K562 (cell line): ENCODE results near the gene FAM20C. TPM values are rescaled to one million over a fixed set of nuclear protein-coding genes. Genes with fewer than 3 reads are reported as not detected.

Experiments
- ATAC-seq: fragments of 200-7000 bp; cut with Tn5 transposase; 3 replicates; pipeline ENCODE4 v1.9.1; 2020; ENCODE audit warnings: moderate library complexity
- BruUV-seq: library from RNA; stranded (reverse); fragments of 400-500 nt; replicated peaks from 2 replicates; lab custom pipeline; 2021; lab: Mats Ljungman, UMichigan
- CTCF ChIA-PET: fragments of 300-600 bp; formaldehyde crosslinking; extraction: SDS; loops from one replicate; lab custom pipeline; 2021; ENCODE audit warnings: low intra/inter-chr PET ratio; lab: Yijun Ruan, JAX
- POLR2A ChIA-PET: fragments of 300-600, 350-650 bp; sonication (Branson Sonifier 250); formaldehyde crosslinking; extraction: SDS; loops from one replicate; lab custom pipeline; 2021; ENCODE audit warnings: antibody characterized with exemption, inconsistent platforms; lab: Yijun Ruan, JAX
- DNase-seq, 4 experiments: peaks; one replicate each; pipeline versions ENCODE4 v3.0.0 to v3.0.0-alpha.2; 2011 to 2018; ENCODE audit warnings: low spot score in 3 of 4, mixed read lengths in 3 of 4; ENCODE audit errors: extremely low read depth in 1 of 4
- FAIRE-seq: peaks from 2 replicates; lab custom pipeline; 2011; peaks lifted over from hg19 to GRCh38; lab: Jason Lieb, UNC
- H2AFZ ChIP-seq: 2 replicates; pipeline ENCODE4 v1.6.0; 2011; ENCODE audit warnings: low read depth, low read length, control low read depth, inconsistent platforms
- H3K27ac ChIP-seq: fragments of 200-600 bp; 3 replicates; pipeline ENCODE4 v1.8.0; 2011; ENCODE audit warnings: low read depth, mild to moderate bottlenecking, control low read depth, inconsistent platforms, low read length, moderate library complexity, mixed read lengths; ENCODE audit errors: extremely low read depth
- H3K27me3 ChIP-seq, 2 experiments: fragments of 300-600 bp in 1 of 2; 2 replicates in 1 of 2; 3 replicates in 1 of 2; pipeline versions ENCODE4 v1.6.0 to v1.8.0; 2011; ENCODE audit warnings: inconsistent platforms in 2 of 2, low read length in 2 of 2, mild to moderate bottlenecking in 1 of 2, mixed read lengths in 1 of 2, moderate library complexity in 1 of 2; ENCODE audit not compliant: control insufficient read depth in 2 of 2, insufficient read depth in 2 of 2
- H3K36me3 ChIP-seq: fragments of 300-600 bp; 3 replicates; pipeline ENCODE4 v1.8.0; 2011; ENCODE audit warnings: mild to moderate bottlenecking, low read length, inconsistent platforms; ENCODE audit not compliant: control insufficient read depth, insufficient read depth
- H3K4me1 ChIP-seq, 2 experiments: fragments of 200-600 bp in 1 of 2; replicated peaks in 1 of 2; 2 replicates in 1 of 2; 3 replicates in 1 of 2; pipeline versions ENCODE4 v1.5.1 to v1.8.0; 2011; ENCODE audit warnings: inconsistent platforms in 2 of 2, low read length in 2 of 2, mild to moderate bottlenecking in 1 of 2, mixed read lengths in 1 of 2, moderate library complexity in 1 of 2; ENCODE audit not compliant: control insufficient read depth in 2 of 2, insufficient read depth in 2 of 2
- H3K4me2 ChIP-seq: 2 replicates; pipeline ENCODE4 v1.6.1; 2011; ENCODE audit warnings: low read length, control low read depth, inconsistent platforms, mixed read lengths; ENCODE audit not compliant: insufficient read depth
- H3K4me3 ChIP-seq: fragments of 200-600 bp; sonication (generic), shearing (Covaris generic); 2 replicates; pipeline ENCODE4 v1.5.1; 2016; ENCODE audit warnings: control low read depth, inconsistent platforms
- H3K79me2 ChIP-seq: fragments of 200-600 bp; 3 replicates; pipeline ENCODE4 v1.8.0; 2011; ENCODE audit warnings: low read length, inconsistent platforms; ENCODE audit not compliant: control insufficient read depth, insufficient read depth
- H3K9ac ChIP-seq, 2 experiments: 2 replicates each; pipeline versions ENCODE4 v1.6.0 to v1.6.1; 2011; ENCODE audit warnings: low read depth in 2 of 2, low read length in 2 of 2, control low read depth in 1 of 2, inconsistent platforms in 1 of 2, mild to moderate bottlenecking in 1 of 2, mixed read lengths in 1 of 2; ENCODE audit not compliant: insufficient read depth in 1 of 2
- H3K9me1 ChIP-seq: one replicate; pipeline ENCODE4 v1.6.0; 2011; ENCODE audit warnings: inconsistent platforms, mild to moderate bottlenecking, low read length, moderate library complexity; ENCODE audit not compliant: control insufficient read depth, insufficient read depth
- H3K9me3 ChIP-seq: replicated peaks from 2 replicates; pipeline ENCODE4 v1.5.1; 2011; ENCODE audit warnings: low read depth, low read length, inconsistent platforms; ENCODE audit not compliant: control insufficient read depth, insufficient read depth
- H4K20me1 ChIP-seq: replicated peaks from 2 replicates; pipeline ENCODE4 v1.6.1; 2011; ENCODE audit warnings: low read length, inconsistent platforms, mixed read lengths; ENCODE audit not compliant: control insufficient read depth, insufficient read depth
- HDAC6 ChIP-seq: IDR thresholded peaks from 2 replicates; pipeline ENCODE4 v1.6.1; 2012; ENCODE audit warnings: low read depth, mild to moderate bottlenecking, control low read depth, inconsistent platforms, low read length, moderate library complexity
- HDAC8 ChIP-seq: fragments of 450-650 bp; IDR thresholded peaks from 2 replicates; pipeline ENCODE4 v1.6.1; 2016; ENCODE audit warnings: mild to moderate bottlenecking, missing genetic modification characterization, moderate library complexity, missing compliant biosample characterization
- ILK ChIP-seq: fragments of 450-650 bp; IDR thresholded peaks from 2 replicates; pipeline ENCODE4 v1.6.1; 2016; ENCODE audit warnings: missing genetic modification characterization, low read depth, mild to moderate bottlenecking, missing compliant biosample characterization, moderate library complexity, borderline replicate concordance
- IRF2 ChIP-seq: sonication (generic); formaldehyde crosslinking; IDR thresholded peaks from 2 replicates; pipeline ENCODE4 v1.8.1; 2022; ENCODE audit warnings: mild to moderate bottlenecking, missing genetic modification reagents
- POLR2A ChIP-seq: fragments of 450-650 bp; conservative IDR thresholded peaks from 2 replicates; pipeline ENCODE4 v1.6.1; 2016
- SIX5 ChIP-seq, 2 experiments: IDR thresholded peaks; 2 replicates each; pipeline ENCODE4 v1.6.1; 2011; ENCODE audit warnings: low read length in 2 of 2, borderline replicate concordance in 1 of 2, low read depth in 1 of 2, mild to moderate bottlenecking in 1 of 2, moderate library complexity in 1 of 2; ENCODE audit not compliant: insufficient read depth in 1 of 2
- ZKSCAN3 ChIP-seq: fragments of 250-450 bp; sonication (Bioruptor Pico); IDR thresholded peaks from 2 replicates; pipeline ENCODE4 v1.4.0; 2020
- ZNF57 ChIP-seq: fragments of 450-650 bp; formaldehyde crosslinking; IDR thresholded peaks from 2 replicates; pipeline ENCODE4 v1.4.0; 2020; ENCODE audit warnings: mild to moderate bottlenecking, moderate library complexity
- ZNF586 ChIP-seq: fragments of 450-650 bp; formaldehyde crosslinking; conservative IDR thresholded peaks from 2 replicates; pipeline ENCODE4 v1.4.0; 2020; ENCODE audit warnings: mild to moderate bottlenecking, moderate library complexity
- WGBS: fragments of 100-300 bp; shearing (Covaris generic); methylation state at CpG from one replicate; pipeline ENCODE4 v1.1.6; 2016; ENCODE audit warnings: low coverage, mixed read lengths; ENCODE audit not compliant: insufficient coverage; ENCODE audit errors: missing lambda C conversion rate; 5-methylcytosine and 5-hydroxymethylcytosine counted together
- in situ Hi-C: fragments of 300-500 bp; cut with MboI; formaldehyde crosslinking; loops from 4 replicates; pipeline ENCODE4 v1.15.0; 2018; ENCODE audit warnings: inconsistent platforms, mixed read lengths
- intact Hi-C: fragments of 100-400 bp; cut with micrococcal nuclease; formaldehyde crosslinking; loops from 2 replicates; pipeline ENCODE4 v1.14.2; 2022
- polyA plus RNA-seq, 8 experiments: library from polyadenylated mRNA; depleted of rRNA in 4 of 8; stranded (reverse) in 5 of 8; unstranded in 3 of 8; fragments of >200 nt; fragmentation: Nextera tagmentation in 2 of 8; fragmentation: Illumina TruSeq in 1 of 8; extraction: Ambion mirVana in 2 of 8; extraction: Trizol in 1 of 8; gene quantifications; 2 replicates each; pipeline versions ENCODE4 v1.2.1 to v1.2.3, GENCODE V29; 2011 to 2014; ENCODE audit warnings: inconsistent platforms in 1 of 8, missing spikeins in 1 of 8
- total RNA-seq, 7 experiments: library from RNA; depleted of rRNA in 6 of 7; stranded (reverse); fragments of >200 nt in 6 of 7; fragmentation: Illumina TruSeq in 2 of 7; extraction: Trizol in 2 of 7; gene quantifications; 2 replicates each; pipeline versions ENCODE4 v1.2.1 to v1.2.3, GENCODE V29; 2011 to 2021; ENCODE audit warnings: low replicate concordance in 1 of 7
- TF ChIP-seq, protein P1 (sequence below): IDR thresholded peaks from 2 replicates; pipeline ENCODE4 v1.6.1; 2014; ENCODE audit warnings: antibody characterized with exemption
- TF ChIP-seq, protein P2 (sequence below), 3 experiments: fragments of 200-800 bp in 1 of 3; sonication (Bioruptor generic) in 1 of 3; sonication (generic) in 1 of 3; formaldehyde crosslinking in 1 of 3; IDR thresholded peaks; 2 replicates each; pipeline versions ENCODE4 v1.6.1 to v1.8.0; 2016 to 2022; ENCODE audit warnings: mild to moderate bottlenecking in 2 of 3, missing compliant biosample characterization in 2 of 3, missing genetic modification characterization in 2 of 3, missing genetic modification reagents in 1 of 3

The FAM20C gene
- total and polyA plus RNA-seq, 9 of the 15 experiments (the other 6 are each of a cell fraction or from before 2014, with no cell fraction given) = 0.09 TPM; not detected in 8

DNA sequence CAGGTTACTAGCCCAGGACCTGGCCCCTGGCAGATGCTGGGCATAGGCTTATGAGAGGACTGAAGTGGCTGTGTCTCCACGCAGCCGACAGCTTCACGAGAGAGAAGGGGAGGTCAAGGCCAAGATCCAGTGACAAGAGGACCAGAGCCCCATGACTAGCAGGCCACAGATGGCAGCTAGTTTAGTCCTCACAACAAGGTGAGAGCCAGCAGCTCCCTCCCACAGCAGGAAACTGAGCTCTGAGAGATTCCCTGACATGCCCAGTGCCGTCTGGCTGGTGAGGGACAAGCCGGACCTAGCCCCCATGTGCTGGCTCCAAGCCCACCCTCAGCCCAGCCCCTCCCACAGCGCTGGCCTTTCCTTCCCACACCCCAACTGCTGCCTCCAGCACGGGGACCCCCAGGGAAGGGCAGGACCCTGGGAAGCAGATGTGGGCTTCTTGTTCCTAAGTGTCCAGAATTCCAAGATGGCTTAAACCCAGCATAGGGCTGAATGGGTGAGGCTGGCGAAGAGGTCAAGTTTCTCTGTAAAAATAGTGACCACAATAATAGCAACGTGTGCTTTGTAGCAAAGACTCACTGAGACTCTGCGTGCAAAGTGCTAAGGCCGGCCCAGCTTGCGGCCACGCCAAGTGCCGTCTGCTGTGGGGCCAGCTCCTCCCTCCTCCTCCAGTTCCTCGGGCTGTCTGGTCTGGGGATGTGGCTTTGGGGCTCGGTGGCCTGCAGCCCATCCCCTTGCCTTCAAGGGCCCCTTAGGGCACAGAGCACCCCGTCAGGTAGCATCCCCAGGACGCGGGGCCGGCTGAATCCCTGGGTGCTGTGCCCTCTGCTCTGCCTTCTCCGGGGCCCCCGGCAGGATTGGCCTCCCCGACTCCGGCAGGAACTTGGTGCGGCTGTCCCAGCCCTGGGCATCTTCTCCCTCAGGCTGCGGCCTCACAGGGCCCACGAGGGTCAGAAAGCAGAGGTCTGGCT is 7.8 kb upstream of the FAM20C start:
- H3K4me3 ChIP-seq = no peak overlapping the region
- ATAC-seq = no peak
- TF ChIP-seq ILK (tag) (no peak), SIX5 (IDR thresholded peaks at IDR 0.05; ENCODE audit: borderline replicate concordance in 1 of 2, insufficient read depth in 1 of 2, low read depth in 1 of 2, low read length in 2 of 2) (no peak), IRF2 (no peak), POLR2A (no peak), HDAC8 (tag) (no peak), HDAC6 (no peak), ZNF57 (CRISPR knock-in tag) (no peak), ZKSCAN3 (CRISPR knock-in tag) (no peak), ZNF586 (no peak)
- TF ChIP-seq, protein P1, sequence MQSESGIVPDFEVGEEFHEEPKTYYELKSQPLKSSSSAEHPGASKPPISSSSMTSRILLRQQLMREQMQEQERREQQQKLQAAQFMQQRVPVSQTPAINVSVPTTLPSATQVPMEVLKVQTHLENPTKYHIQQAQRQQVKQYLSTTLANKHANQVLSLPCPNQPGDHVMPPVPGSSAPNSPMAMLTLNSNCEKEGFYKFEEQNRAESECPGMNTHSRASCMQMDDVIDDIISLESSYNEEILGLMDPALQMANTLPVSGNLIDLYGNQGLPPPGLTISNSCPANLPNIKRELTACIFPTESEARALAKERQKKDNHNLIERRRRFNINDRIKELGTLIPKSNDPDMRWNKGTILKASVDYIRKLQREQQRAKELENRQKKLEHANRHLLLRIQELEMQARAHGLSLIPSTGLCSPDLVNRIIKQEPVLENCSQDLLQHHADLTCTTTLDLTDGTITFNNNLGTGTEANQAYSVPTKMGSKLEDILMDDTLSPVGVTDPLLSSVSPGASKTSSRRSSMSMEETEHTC = no peak
- TF ChIP-seq, protein P2, sequence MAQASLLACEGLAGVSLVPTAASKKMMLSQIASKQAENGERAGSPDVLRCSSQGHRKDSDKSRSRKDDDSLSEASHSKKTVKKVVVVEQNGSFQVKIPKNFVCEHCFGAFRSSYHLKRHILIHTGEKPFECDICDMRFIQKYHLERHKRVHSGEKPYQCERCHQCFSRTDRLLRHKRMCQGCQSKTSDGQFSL (CRISPR knock-in tag; IDR thresholded peaks at IDR 0.05) = no peak
- TF ChIP-seq, protein P2 (tag; IDR thresholded peaks at IDR 0.05) = no peak
- TF ChIP-seq, all 486 proteins: peak for 0
- H3K4me1 ChIP-seq = peaks cover 0 to 34% of the 10 kb centered on the region in 2 experiments; a peak in 3 of 5 replicates
- ChIA-PET CTCF (no interaction called here), POLR2A (interaction anchor here (0.7 to 1.0 kb wide), 2 partner anchors 9 to 73 kb away, joined by 3 to 5 read pairs; no protein-coding TSS in a partner anchor)
- no peaks in the 10 kb centered on the region for H3K36me3 ChIP-seq
- H3K27ac ChIP-seq = no peak overlapping the region
- no TSS peak for BruUV-seq
- in situ Hi-C loops (loop anchor here (5.0 kb wide), 1 partner anchor 67 kb away; no protein-coding TSS in a partner anchor), intact Hi-C loops (no loop called here)
- no peak overlapping the region for H2AFZ ChIP-seq
- H3K79me2 ChIP-seq = no peaks in the 10 kb centered on the region
- H3K4me2 ChIP-seq = no peak overlapping the region
- H3K27me3 ChIP-seq = peaks cover 81 to 96% of the 10 kb centered on the region in 2 experiments
- DNase-seq (no peak), FAIRE-seq (no peak)
- H3K9me3 ChIP-seq = no peaks in the 10 kb centered on the region; the same call in 1 of the 2 replicates
- H3K9ac ChIP-seq = no peak overlapping the region; a peak in 1 of 4 replicates
- WGBS = 3% methylated on average over 27 of the region's 27 CpGs
- peaks cover 10% of the 10 kb centered on the region for H4K20me1 ChIP-seq
- peaks cover 3% of the 10 kb centered on the region for H3K9me1 ChIP-seq
